Inflammatory macrophage treated with lipopolysaccharide for 4 hours (primary cell): ENCODE data around the gene SLC5A1.
"Not testable (repeated sequence)": the region's sequence is repeated elsewhere in the genome, so short reads cannot be mapped to it uniquely, and the experiment has no call there.

ENCODE experiments used
- DNase-seq: peaks from one replicate; pipeline ENCODE4 v3.0.0-alpha.2; 2020

SLC5A1 gene

DNA sequence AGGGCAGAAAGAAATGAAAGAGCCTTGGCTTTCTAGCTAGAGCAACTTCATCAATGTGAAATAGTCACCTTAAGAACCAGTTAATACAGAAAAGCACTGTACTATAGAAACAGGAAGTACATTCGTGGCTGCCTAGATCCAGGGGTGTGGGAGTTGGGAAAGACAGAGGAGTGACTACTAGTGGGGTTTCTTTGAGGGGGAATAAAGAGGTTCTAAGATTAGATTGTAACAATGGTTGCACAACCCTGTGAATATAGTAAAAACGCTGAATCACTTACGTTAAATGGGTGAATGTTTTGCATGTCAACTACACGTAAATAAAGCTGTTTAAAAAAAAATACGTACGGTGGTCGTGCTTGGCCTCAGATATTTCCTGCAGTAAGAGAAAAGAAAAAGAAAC, 107.6 kb downstream of the SLC5A1 start:
- peak; percentile 51 for DNase-seq

- peak; percentile 53 for DNase-seq
These were observed 108.6 kb downstream of the SLC5A1 start for GRCh38 chr22:32151641-32152040.

- not testable (repeated sequence) for DNase-seq
These were observed 111.7 kb downstream of the SLC5A1 start for GRCh38 chr22:32154727-32155126.

GRCh38 chr22:32157632-32158031, 114.6 kb downstream of the SLC5A1 start:
- not testable (repeated sequence) for DNase-seq

- no peak for DNase-seq
These were observed 115.9 kb downstream of the SLC5A1 start, which contains the start of gene C22orf42 for GRCh38 chr22:32158712-32159533. Gene C22orf42 (minus strand): TSS chr22:32159303. CDS start chr22:32159215, 88 bp downstream.

DNA sequence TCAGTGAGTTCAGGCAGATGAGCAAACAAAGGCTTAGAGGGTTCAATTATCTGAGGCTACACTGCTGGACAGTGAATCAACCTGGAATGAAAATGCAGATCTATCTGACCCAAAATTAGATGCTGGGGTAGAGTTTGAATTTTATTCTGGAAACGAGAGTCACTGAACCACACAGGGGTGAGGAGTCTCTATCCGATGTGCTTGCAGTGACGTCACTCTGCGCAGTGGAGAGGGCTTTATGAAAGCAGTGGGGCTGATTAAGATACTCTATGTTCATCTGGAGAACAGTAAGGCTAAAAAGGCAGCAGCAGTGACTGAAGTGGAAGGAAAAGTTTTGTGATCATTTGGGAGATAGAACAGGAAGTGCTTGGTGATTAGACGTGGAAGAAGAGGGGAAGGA, 117.3 kb downstream of the SLC5A1 start:
- DNase-seq: not testable (repeated sequence)
